AG04449 (cell line): ENCODE data around the gene SRP68.

Experiments used
- CTCF ChIA-PET: fragments of 350-600 bp; formaldehyde crosslinking; extraction: SDS; loops from one replicate; lab custom pipeline; 2021; ENCODE audit warnings: antibody characterized with exemption; lab: Yijun Ruan, JAX
- POLR2A ChIA-PET: fragments of 400-600, 350-600 bp; formaldehyde crosslinking; extraction: SDS; loops from one replicate; lab custom pipeline; 2020; ENCODE audit warnings: antibody characterized with exemption, inconsistent platforms; lab: Yijun Ruan, JAX
- DNase-seq: peaks from one replicate; pipeline ENCODE4 v3.0.0-alpha.2; 2010; ENCODE audit warnings: low read depth, low spot score
- H3K4me3 ChIP-seq: 2 replicates; pipeline ENCODE4 v1.5.1; 2011; ENCODE audit warnings: low read depth, mild to moderate bottlenecking, control low read depth, low read length
- TF ChIP-seq, protein P1 (sequence below): IDR thresholded peaks from one replicate; pipeline ENCODE4 v1.5.1; 2011; ENCODE audit warnings: mild to moderate bottlenecking, moderate library complexity, low read length, control low read depth, inconsistent platforms; ENCODE audit not compliant: insufficient read depth; ENCODE audit errors: missing control alignments

Gene SRP68

DNA sequence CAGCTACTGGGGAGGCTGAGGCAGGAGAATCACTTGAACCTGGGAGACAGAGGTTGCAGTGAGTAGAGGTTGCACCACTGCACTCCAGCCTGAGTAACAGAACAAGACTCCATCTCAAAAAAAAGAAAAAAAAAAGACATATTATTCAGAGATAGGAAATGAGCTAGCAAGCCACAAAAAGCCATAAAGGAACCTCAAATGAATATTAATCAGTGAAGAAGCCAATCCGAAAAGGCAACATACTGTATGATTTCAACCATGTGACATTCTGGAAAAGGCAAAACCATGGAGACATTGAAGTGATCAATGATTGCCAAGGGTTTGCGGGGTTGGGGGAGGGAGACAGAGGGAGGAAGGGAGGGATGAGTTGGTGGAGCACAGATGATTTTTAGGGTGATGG, 39.6 kb upstream of the SRP68 start:
- TF ChIP-seq, protein P1, sequence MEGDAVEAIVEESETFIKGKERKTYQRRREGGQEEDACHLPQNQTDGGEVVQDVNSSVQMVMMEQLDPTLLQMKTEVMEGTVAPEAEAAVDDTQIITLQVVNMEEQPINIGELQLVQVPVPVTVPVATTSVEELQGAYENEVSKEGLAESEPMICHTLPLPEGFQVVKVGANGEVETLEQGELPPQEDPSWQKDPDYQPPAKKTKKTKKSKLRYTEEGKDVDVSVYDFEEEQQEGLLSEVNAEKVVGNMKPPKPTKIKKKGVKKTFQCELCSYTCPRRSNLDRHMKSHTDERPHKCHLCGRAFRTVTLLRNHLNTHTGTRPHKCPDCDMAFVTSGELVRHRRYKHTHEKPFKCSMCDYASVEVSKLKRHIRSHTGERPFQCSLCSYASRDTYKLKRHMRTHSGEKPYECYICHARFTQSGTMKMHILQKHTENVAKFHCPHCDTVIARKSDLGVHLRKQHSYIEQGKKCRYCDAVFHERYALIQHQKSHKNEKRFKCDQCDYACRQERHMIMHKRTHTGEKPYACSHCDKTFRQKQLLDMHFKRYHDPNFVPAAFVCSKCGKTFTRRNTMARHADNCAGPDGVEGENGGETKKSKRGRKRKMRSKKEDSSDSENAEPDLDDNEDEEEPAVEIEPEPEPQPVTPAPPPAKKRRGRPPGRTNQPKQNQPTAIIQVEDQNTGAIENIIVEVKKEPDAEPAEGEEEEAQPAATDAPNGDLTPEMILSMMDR: no peak
- DNase-seq: no peak
- ChIA-PET CTCF (interaction anchor here (0.6 to 2.7 kb wide), 9 partner anchors 8 to 207 kb away, joined by 3 to 12 read pairs (median 3); partner anchors contain the start of gene EXOC7), POLR2A (no interaction called here)
- H3K4me3 ChIP-seq: no peak overlapping the region

GRCh38 chr17:76107509-76107908, 35.2 kb upstream of the SRP68 start:
- TF ChIP-seq, protein P1: no peak
- no peak for DNase-seq
- no peak overlapping the region for H3K4me3 ChIP-seq
- ChIA-PET CTCF (interaction anchor here (1.2 to 3.6 kb wide), 5 partner anchors 12 to 172 kb away, joined by 4 to 20 read pairs (median 12); no protein-coding TSS in a partner anchor), POLR2A (no interaction called here)

DNA sequence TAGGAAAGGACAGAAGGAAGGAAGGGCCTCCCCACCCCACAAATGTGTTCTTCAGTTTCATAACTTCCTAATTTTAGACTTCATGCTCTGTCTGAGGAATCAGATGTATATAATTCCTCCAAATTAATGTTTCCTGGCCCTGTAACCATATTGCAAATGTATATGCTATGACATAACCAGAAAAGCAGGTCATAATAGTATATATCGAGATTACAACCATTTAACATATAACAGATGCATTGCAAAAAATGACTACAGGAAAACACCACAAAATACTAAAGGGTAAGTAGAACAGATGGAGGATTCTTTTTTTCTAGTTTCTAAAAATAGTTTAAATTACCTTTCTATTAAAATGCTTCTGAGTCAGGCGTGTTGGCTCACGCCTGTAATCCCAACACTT, 34.4 kb upstream of the SRP68 start:
- DNase-seq: no peak
- TF ChIP-seq, protein P1: no peak
- no peak overlapping the region for H3K4me3 ChIP-seq
- POLR2A ChIA-PET: no interaction called here
- CTCF ChIA-PET: interaction anchor here (1.0 to 3.6 kb wide), 10 partner anchors 10 to 173 kb away, joined by 3 to 20 read pairs (median 5); no protein-coding TSS in a partner anchor

- POLR2A ChIA-PET: no interaction called here
These were observed 32.5 kb upstream of the SRP68 start for GRCh38 chr17:76104896-76105231.

GRCh38 chr17:76104140-76104895, 32.0 kb upstream of the SRP68 start:
- H3K4me3 ChIP-seq: peak overlapping the region; percentile 92
- ChIA-PET CTCF (interaction anchor here (0.7 to 2.9 kb wide), 13 partner anchors 8 to 305 kb away, joined by 3 to 23 read pairs (median 4); no protein-coding TSS in a partner anchor), POLR2A (no interaction called here)
- no peak for DNase-seq
- TF ChIP-seq, protein P1: no peak

More at GRCh38 chr17:76104896-76105231, 32.5 kb upstream of the SRP68 start:
- no peak overlapping the region for H3K4me3 ChIP-seq
- CTCF ChIA-PET: interaction anchor here (0.7 to 2.9 kb wide), 7 partner anchors 15 to 304 kb away, joined by 3 to 22 read pairs (median 3); no protein-coding TSS in a partner anchor
- no peak for DNase-seq
- TF ChIP-seq, protein P1: no peak
